Psoas muscle (tissue), 8 donors: ENCODE results near the gene SPATA19. TPM values are rescaled to one million over a fixed set of nuclear protein-coding genes. Genes with fewer than 3 reads are reported as not detected.

Experiments used
- ATAC-seq, 4 donors: fragments of 200-7000 bp; cut with Tn5 transposase; one replicate each; pipeline ENCODE4 v1.9.1; 2020; ENCODE audit warnings: moderate library complexity in 3 of 4, mild to moderate bottlenecking in 2 of 4
- DNase-seq, 2 donors: peaks; one replicate each; pipeline ENCODE4 v3.0.0-alpha.2; 2020
- H3K27ac ChIP-seq: fragments of 200-600 bp; one replicate; pipeline ENCODE4 v1.8.0; 2022
- H3K27me3 ChIP-seq, 3 donors: fragments of 200-600 bp in 1 of 3; one replicate each; pipeline versions ENCODE4 v1.6.1 to v1.8.0; 2013 to 2022; ENCODE audit warnings: low read length in 2 of 3, mild to moderate bottlenecking in 2 of 3, moderate library complexity in 1 of 3; ENCODE audit not compliant: insufficient read depth in 3 of 3
- H3K36me3 ChIP-seq, 2 donors: fragments of 200-600 bp in 1 of 2; one replicate each; pipeline versions ENCODE4 v1.6.1 to v1.8.0; 2013 to 2022; ENCODE audit warnings: low read depth in 1 of 2, mild to moderate bottlenecking in 1 of 2, moderate library complexity in 1 of 2; ENCODE audit not compliant: insufficient read depth in 1 of 2
- H3K4me1 ChIP-seq: fragments of 200-600 bp; one replicate; pipeline ENCODE4 v1.8.0; 2022
- H3K4me3 ChIP-seq: fragments of 200-600 bp; one replicate; pipeline ENCODE4 v1.8.0; 2022; ENCODE audit warnings: mild to moderate bottlenecking
- H3K9me3 ChIP-seq: fragments of 200-600 bp; one replicate; pipeline ENCODE4 v1.8.0; 2022
- CTCF ChIP-seq: fragments of 200-600 bp; IDR thresholded peaks from one replicate; pipeline ENCODE4 v1.8.0; 2022; ENCODE audit warnings: antibody characterized with exemption
- WGBS, 3 donors: extraction: QIAGEN DNeasy Blood & Tissue Kit; methylation state at CpG; one replicate each; pipeline versions ENCODE4 v1.1.6 to v1.1.7; 2013; 5-methylcytosine and 5-hydroxymethylcytosine counted together
- intact Hi-C, 2 donors: fragments of 100-400 bp; cut with DNase I; formaldehyde crosslinking; loops; one replicate each; pipeline versions ENCODE4 v1.11.0 to v1.14.2; 2022
- polyA plus RNA-seq, 3 donors: library from polyadenylated mRNA; stranded (reverse); fragments of 200-250 nt; gene quantifications; one replicate each; pipeline ENCODE4 v1.2.3, GENCODE V29; 2013
- total RNA-seq, 4 donors: library from RNA; stranded (reverse); fragmentation: NEBNext Ultra II Directional in 2 of 4; extraction: Animal tissue kit (Norgen Biotek cat#: 25700) in 2 of 4; gene quantifications; one replicate each; pipeline versions ENCODE4 v1.2.1 to v1.2.4, GENCODE V29; 2021 to 2023
- donor health status: healthy with polysubstance abuse.
- donor health status: DM: no; HTN: no; CAD: no; lungs with moderate emphysema.
- donor health status: Bipolar disorder and iron deficiency.
- donor health status: healthy.
- donor health status: DM: yes; HTN: yes; CAD: no.
- donor health status: DM: no; HTN: no; CAD: no.
- donor health status: DM: no; HTN: no; CAD: no.
- donor health status: DM: yes; HTN: yes; CAD: no.

Gene SPATA19
- total and polyA plus RNA-seq, 7 donors = not detected

DNA sequence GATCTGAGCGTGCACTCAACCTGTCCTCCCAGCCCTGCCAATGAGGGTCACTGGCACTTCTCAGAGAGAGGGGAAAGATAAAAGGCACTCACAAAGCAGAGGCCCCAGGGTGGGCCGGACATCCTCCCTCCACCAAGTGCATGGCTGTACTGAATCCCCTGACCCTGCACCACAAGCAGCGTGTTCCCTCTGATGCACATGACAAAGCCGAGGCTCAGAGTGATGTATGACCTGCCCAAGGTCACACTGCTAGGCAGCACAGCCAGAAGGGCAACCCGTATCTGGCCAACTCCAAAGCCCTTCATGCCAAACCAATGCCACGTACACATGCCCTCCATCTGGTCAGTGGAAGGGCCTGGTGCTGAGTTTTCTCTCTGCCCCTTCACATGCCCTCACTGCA is 22.1 kb downstream of the SPATA19 start:
- intact Hi-C loops = loop anchor here in 1 of 2 donors (5.0 kb wide), 1 partner anchor 686 kb away; no protein-coding TSS in a partner anchor
- Histone ChIP-seq H3K27me3 (peaks cover 0 to 9% (median 0%) of the 10 kb centered on the region in 3 donors), H3K27ac (no peak overlapping the region), H3K9me3 (no peaks in the 10 kb centered on the region), H3K4me1 (no peaks in the 10 kb centered on the region), H3K36me3 (no peaks in the 10 kb centered on the region), H3K4me3 (no peak overlapping the region)
- TF ChIP-seq CTCF = no peak
- 78 to 82% (median 80%) methylated on average over 6 of the region's 6 CpGs for WGBS, 3 donors
- DNase-seq (no peak), ATAC-seq (no peak)

- intact Hi-C loops = loop anchor here in 1 of 2 donors (5.0 kb wide), 1 partner anchor 684 kb away; no protein-coding TSS in a partner anchor
- no peaks in the 10 kb centered on the region for H3K4me1 ChIP-seq
- H3K4me3 ChIP-seq = no peak overlapping the region
- DNase-seq (no peak), ATAC-seq (peak in 2 of 4 donors; percentile 54 to 58)
- H3K27ac ChIP-seq = no peak overlapping the region
- TF ChIP-seq CTCF = peak; percentile 51
- H3K9me3 ChIP-seq = no peaks in the 10 kb centered on the region
- H3K36me3 ChIP-seq = no peaks in the 10 kb centered on the region
- no peaks in the 10 kb centered on the region for H3K27me3 ChIP-seq
- WGBS, 3 donors = 29 to 37% (median 36%) methylated on average over 8 of the region's 8 CpGs
Observed at GRCh38 chr11:133821776-133822175, 23.5 kb downstream of the SPATA19 start.

- ATAC-seq (no peak), DNase-seq (no peak)
- Histone ChIP-seq H3K9me3 (no peaks in the 10 kb centered on the region), H3K36me3 (no peaks in the 10 kb centered on the region), H3K4me3 (no peak overlapping the region), H3K27me3 (peaks cover 0 to 4% (median 0%) of the 10 kb centered on the region in 3 donors), H3K27ac (no peak overlapping the region), H3K4me1 (no peaks in the 10 kb centered on the region)
- no peak for TF ChIP-seq CTCF
- intact Hi-C loops = loop anchor here in 1 of 2 donors (5.0 kb wide), 1 partner anchor 683 kb away; no protein-coding TSS in a partner anchor
- 52 to 70% (median 55%) methylated on average over 6 of the region's 6 CpGs for WGBS, 3 donors
Observed at GRCh38 chr11:133819746-133820315, 25.5 kb downstream of the SPATA19 start.

DNA sequence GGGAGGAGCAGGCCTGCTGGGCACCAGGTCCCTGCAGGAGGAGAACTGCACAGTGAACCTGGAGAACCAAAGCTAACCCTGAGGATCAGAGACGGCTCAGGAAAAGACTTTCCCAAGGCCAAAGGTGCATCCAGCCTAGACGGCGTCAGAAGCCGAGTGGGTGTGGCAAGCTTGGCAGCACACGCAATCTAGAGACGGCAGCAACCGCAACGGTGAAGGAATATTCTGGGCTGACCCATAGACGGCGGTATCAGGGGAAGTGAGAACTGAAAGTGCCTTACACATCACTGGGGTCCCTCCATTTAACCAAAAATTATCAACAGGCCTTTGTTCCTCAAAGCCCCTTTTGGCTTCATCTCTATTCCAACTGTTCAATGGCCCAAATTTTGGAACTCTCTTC is 26.2 kb downstream of the SPATA19 start:
- peaks cover 0 to 8% (median 3%) of the 10 kb centered on the region in 3 donors for H3K27me3 ChIP-seq
- H3K4me3 ChIP-seq = no peak overlapping the region
- no peak overlapping the region for H3K27ac ChIP-seq
- no peaks in the 10 kb centered on the region for H3K4me1 ChIP-seq
- H3K9me3 ChIP-seq = no peaks in the 10 kb centered on the region
- WGBS, 3 donors = 85 to 93% (median 88%) methylated on average over 10 of the region's 10 CpGs
- no peak for TF ChIP-seq CTCF
- intact Hi-C loops = no loop called here
- no peak for DNase-seq
- no peak for ATAC-seq
- no peaks in the 10 kb centered on the region for H3K36me3 ChIP-seq

- Histone ChIP-seq H3K4me3 (no peak overlapping the region), H3K36me3 (no peaks in the 10 kb centered on the region), H3K9me3 (no peaks in the 10 kb centered on the region), H3K4me1 (no peaks in the 10 kb centered on the region), H3K27me3 (peaks cover 0 to 8% (median 3%) of the 10 kb centered on the region in 3 donors), H3K27ac (no peak overlapping the region)
- ATAC-seq = no peak
- intact Hi-C loops = no loop called here
- DNase-seq = no peak
- WGBS, 3 donors = 77 to 92% (median 89%) methylated on average over 12 of the region's 12 CpGs
- TF ChIP-seq CTCF = no peak
Observed at GRCh38 chr11:133818302-133818701, 27.0 kb downstream of the SPATA19 start.
